WI38 (cell line): ENCODE results near the gene TRMT1.

Experiments
- H3K4me3 ChIP-seq: 2 replicates; pipeline ENCODE4 v1.5.1; 2011; ENCODE audit warnings: low read depth, mild to moderate bottlenecking, control low read depth, low read length
- TF ChIP-seq, protein P1 (sequence below): IDR thresholded peaks from 2 replicates; pipeline ENCODE4 v1.5.1; 2012; ENCODE audit warnings: low read depth, mild to moderate bottlenecking, control low read depth, low read length

TRMT1 gene

GRCh38 chr19:13097463-13098258 lies 18.9 kb downstream of the TRMT1 start:
- no peak overlapping the region for H3K4me3 ChIP-seq
- TF ChIP-seq, protein P1, sequence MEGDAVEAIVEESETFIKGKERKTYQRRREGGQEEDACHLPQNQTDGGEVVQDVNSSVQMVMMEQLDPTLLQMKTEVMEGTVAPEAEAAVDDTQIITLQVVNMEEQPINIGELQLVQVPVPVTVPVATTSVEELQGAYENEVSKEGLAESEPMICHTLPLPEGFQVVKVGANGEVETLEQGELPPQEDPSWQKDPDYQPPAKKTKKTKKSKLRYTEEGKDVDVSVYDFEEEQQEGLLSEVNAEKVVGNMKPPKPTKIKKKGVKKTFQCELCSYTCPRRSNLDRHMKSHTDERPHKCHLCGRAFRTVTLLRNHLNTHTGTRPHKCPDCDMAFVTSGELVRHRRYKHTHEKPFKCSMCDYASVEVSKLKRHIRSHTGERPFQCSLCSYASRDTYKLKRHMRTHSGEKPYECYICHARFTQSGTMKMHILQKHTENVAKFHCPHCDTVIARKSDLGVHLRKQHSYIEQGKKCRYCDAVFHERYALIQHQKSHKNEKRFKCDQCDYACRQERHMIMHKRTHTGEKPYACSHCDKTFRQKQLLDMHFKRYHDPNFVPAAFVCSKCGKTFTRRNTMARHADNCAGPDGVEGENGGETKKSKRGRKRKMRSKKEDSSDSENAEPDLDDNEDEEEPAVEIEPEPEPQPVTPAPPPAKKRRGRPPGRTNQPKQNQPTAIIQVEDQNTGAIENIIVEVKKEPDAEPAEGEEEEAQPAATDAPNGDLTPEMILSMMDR: no peak

GRCh38 chr19:13097033-13097462 lies 19.5 kb downstream of the TRMT1 start:
- no peak overlapping the region for H3K4me3 ChIP-seq
- TF ChIP-seq, protein P1: no peak

GRCh38 chr19:13095934-13096927 lies 20.3 kb downstream of the TRMT1 start:
- H3K4me3 ChIP-seq: no peak overlapping the region
- TF ChIP-seq, protein P1: no peak

DNA sequence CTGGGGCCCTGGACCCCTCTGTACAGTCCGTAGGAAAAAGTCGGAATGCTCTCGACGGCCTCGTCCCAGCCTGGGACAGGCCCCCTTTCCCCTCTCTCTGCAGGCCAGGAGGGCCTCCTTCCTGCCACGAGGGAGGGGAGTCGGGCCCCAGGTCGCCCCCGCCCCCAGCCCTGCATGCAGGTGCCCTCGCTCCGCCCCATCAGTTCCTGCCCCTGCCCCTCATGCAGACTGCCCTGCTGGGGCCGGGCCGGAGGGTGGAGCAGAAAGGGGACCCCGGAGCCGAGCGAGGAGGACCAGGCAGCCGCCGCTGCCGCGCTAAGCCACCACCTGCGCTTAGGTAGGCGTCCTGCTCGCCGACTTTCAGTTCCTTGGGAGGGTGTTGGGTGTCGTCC lies 21.2 kb downstream of the TRMT1 start:
- H3K4me3 ChIP-seq: no peak overlapping the region
- TF ChIP-seq, protein P1: no peak

GRCh38 chr19:13094771-13095392 lies 21.7 kb downstream of the TRMT1 start:
- no peak overlapping the region for H3K4me3 ChIP-seq
- TF ChIP-seq, protein P1: no peak

DNA sequence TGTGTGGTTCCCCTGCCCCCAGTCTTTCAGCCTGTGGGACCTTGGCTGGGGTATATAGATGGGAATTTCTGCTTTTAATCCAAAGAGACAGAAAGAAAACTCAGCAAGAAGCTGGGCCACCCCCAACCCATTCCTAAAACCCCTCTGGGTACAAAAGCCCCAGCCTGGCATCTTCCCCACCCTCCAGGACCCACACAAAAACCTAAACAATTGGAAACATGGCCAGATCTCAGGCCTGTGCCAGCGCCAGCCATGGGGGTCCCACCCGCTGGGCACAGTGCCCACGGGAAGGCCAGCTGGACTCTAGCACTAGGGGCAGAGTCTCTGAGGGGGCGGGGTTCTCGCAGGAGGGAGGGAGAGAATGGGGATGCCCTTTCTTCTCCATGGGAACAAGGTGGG lies 22.4 kb downstream of the TRMT1 start:
- TF ChIP-seq, protein P1: no peak
- H3K4me3 ChIP-seq: no peak overlapping the region
